HL-60 (cell line): ENCODE results near the gene ORC4.

ENCODE experiments used
- CTCF ChIP-seq: IDR thresholded peaks from one replicate; pipeline ENCODE4 v1.5.1; 2011; ENCODE audit warnings: low read length, control low read depth, inconsistent platforms; ENCODE audit not compliant: insufficient read depth
- GABPA ChIP-seq: IDR thresholded peaks from 2 replicates; pipeline ENCODE4 v1.6.1; 2012; ENCODE audit warnings: low read depth
- POLR2AphosphoS5 ChIP-seq: IDR thresholded peaks from 2 replicates; pipeline ENCODE4 v1.6.1; 2012; ENCODE audit warnings: low read depth
- REST ChIP-seq: IDR thresholded peaks from 2 replicates; pipeline ENCODE4 v1.6.1; 2012; ENCODE audit warnings: low read depth; ENCODE audit not compliant: insufficient replicate concordance

- no peak for TF ChIP-seq CTCF
- no peak for TF ChIP-seq POLR2AphosphoS5
- TF ChIP-seq REST = no peak
- no peak for TF ChIP-seq GABPA
Measured at GRCh38 chr2:148063633-148064032, 43.1 kb upstream of the ORC4 start.
